GM18861 (cell line): ENCODE measurements around the gene RNLS.

ENCODE experiments used
- ATAC-seq: cut with Tn5 transposase; IDR thresholded peaks from one replicate; pipeline ENCODE4 v1.9.1; 2021; ENCODE audit not compliant: unreplicated experiment

The RNLS gene

DNA sequence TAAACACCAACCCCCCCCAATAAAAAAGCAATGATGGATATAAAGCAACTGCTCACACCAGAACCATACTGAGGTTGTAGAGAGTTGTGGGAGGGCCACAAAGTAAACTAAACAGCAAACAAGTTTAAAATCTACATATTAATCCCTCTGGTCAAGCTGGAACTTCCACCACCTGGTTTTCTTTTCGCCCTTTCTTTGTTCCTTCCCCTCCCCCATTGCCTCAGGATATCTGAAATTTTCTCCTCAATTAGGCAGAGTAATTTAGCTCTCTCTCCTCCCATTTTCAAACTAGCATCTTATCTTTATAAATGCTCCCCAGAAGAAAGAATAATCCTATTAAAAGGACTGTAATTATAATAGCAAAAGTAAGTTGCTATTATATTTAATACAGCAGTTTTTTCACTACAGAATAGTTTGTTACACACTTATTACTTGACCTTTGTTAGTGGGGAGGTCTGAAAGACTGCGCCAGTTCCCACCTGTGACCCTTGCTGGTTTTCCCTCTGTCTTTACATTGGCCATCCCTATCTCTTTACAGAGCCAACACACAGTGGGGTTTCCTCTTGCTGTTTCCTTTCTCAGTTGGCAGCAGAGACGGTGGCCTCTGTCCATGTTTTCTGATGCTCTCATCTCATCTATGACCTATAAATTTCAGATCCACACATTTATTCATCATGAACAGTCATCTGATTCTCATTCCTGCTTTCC lies 235.4 kb downstream of the RNLS start:
- no peak for ATAC-seq

DNA sequence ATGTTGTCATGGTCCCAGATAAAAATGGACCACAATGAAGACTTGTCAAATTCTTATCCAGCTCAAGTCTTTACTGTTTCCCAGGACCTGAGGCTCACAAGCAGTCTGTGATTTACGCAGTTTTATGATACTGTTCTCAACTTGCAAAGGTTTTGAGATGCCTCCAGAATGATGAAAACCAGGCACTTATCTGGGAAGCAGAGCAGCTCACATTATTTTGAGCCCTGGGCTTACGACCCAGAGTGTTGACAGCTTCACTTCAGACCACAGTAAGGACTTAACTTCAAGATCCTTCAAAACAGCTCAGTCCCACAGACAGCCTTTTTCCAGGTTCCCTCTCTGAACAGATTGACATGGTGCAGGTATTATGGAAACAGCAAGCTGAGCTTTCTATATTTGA lies 236.1 kb downstream of the RNLS start:
- ATAC-seq = no peak

DNA sequence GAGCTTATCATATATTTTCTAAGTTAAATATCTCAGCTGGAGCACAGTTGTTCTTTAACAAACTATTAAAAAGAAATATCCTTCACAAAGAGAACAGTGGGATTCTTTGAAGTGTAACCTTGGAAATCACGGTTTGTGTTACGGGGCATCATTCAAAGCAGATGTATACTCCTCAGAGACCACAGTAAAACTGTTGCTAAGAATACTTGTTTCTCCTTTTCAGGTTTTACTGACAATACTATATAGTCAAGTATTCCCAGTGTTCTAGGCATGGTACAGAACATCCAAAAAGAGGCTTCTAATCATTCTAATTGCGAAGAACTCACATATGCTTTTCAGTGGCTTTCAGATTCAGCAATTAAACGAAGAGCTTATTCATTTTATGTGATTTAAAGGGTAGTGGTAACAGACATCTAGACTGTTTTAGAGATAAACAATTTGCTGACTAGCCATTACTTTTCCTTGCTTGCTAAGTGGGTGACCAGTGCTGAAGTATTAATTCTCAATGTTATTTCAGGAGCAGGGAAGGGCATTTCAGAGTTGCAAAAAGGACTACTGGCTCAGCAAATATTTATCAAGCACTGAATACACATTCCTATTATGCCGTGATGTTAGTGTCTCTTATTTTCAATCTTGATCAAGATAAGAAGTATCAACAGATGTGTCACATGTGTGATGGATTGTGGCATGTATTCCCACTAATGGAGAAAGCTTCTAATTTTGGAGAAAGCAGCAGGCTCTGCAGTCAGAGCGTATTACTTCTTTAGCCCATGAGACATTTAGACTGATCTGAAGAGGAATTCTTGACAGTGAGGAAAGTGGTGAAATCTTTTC lies 236.8 kb downstream of the RNLS start:
- no peak for ATAC-seq

- ATAC-seq = no peak
Measured at GRCh38 chr10:88343761-88344484, 239.2 kb downstream of the RNLS start.

- ATAC-seq = no peak
Measured at GRCh38 chr10:88342733-88343310, 240.3 kb downstream of the RNLS start.

DNA sequence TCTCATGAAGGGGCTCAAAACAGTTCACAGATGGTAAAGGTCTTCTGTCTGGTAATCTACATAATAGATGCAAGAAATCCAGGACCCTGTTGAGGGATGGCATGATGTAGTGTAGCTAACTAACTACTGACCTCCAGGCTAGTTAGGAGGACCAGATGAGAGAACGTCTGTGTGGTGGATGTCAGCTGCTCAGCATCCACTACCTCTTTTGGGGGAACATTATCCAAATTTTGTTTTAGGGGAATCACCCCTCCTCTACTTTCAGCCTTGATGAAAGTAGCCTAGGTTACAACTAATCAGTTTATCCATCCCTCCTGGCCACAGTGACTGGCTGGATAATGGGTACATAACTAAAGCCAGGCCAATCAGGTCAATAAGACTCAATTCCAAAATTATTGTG lies 246.0 kb downstream of the RNLS start:
- ATAC-seq = no peak

GRCh38 chr10:88336334-88336733 lies 246.8 kb downstream of the RNLS start:
- ATAC-seq = no peak

GRCh38 chr10:88333248-88333630 lies 249.9 kb downstream of the RNLS start:
- ATAC-seq = no peak

DNA sequence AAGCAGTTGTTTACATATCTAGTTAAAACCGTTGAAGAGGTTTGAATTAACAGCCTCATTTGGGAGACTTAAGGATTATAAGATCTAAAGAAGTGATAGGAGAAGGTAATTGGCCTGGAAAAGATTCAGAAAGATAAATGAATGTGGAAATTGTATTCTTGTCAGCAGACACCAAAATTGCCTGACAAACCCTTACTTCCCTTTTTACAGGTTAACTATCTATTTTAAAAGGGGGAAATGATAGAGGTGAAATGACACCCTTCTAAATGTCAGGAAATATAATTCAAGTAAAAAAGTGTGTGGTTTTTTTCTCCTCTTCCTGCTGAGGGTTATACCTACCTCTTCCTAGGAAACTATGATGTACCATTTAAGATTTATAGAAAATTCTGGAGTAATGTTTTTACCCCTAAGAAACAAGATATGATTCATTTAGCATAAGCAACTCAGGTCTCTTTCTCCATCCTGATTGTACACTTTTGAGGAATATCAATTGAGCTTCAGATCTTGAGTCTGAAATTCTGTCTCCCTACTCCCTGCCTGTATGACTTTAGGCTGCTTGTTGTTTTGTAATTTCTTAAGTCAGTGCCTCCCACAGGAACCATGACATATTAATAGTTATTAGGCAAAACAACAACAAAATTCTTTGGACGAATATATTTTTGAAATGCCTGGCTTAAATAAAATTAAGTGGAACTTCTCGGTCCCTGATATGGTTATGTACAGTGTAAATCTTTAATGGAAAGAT lies 250.4 kb downstream of the RNLS start:
- no peak for ATAC-seq

DNA sequence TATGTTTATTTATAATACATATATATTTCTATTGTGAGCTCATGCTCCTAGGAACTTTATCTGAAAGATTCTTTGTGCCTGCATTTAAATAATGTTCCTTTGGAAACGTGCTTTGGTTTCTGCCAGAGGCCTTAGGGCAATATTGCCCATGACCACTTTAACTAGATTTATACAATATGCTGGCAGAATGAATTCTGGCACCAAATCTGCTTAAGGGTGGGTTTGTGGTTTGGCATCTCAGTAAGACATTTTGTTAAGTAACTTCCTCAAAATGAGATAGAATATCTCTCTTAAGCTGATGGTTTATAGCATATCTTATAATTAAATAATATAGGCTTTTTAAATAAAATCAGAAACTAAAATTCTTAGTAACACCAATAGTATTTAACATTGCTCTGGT lies 252.9 kb downstream of the RNLS start:
- no peak for ATAC-seq

DNA sequence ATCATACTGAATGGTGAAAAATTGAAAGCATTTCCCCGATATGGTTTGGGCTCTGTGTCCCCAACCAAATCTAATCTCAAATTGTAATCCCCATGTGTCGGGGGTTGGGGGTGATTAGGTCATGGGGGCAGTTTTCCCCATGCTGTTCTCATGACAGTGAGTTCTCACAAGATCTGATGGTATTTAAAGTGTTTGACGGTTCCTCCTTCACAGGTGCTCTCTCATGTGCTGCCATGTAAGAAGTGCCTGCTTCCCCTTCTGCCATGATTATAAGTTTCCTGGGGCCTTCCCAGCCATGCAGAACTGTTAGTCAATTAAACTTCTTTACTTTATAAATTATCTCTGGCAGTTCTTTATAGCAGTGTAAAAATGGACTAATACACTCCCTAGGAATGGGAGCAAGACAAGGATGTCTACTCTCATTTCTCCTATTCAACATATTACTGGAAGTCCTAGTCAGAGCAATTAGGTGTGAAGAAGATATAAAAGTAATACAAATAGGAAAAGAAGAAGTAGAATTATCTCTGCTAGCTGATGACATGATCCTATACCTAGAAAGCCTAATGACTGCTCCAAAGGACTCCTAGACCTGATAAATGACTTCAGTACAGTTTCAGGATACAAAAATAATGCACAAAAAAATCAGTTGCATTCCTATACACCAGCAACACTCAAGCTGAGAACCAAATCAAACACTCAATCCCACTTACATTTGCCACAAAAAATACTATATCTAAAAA lies 260.6 kb downstream of the RNLS start:
- ATAC-seq = no peak

DNA sequence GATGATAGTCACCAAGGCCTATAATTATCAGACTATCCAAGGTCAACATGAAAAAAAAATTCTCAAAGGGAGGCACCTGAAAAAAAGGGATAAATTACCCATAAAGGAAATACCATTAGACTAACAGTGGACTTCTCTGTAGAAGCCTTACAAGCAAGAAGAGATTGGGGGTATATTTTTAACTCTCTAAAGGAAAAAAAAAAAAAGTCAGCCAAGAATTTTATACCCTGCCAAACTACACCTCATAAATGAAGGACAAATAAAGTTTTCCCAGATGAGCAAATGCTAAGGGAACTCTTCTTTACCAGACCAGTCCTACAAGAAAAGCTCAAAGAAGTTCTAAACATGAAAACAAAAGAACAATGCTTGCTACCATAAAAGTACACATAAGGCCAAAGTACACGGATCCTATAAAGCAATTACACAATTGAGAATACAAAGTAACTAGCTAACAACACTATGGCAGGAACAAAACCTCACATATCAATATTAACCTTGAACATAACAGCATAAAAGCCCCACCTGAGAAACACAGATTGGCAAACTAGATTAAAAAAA lies 263.1 kb downstream of the RNLS start:
- ATAC-seq = no peak

- no peak for ATAC-seq
Measured at GRCh38 chr10:88318803-88319202, 264.3 kb downstream of the RNLS start.

GRCh38 chr10:88317099-88317498 lies 266.0 kb downstream of the RNLS start:
- no peak for ATAC-seq

GRCh38 chr10:88316292-88316861 lies 266.7 kb downstream of the RNLS start:
- ATAC-seq = no peak

- ATAC-seq = no peak
Measured at GRCh38 chr10:88315755-88316154, 267.4 kb downstream of the RNLS start.

DNA sequence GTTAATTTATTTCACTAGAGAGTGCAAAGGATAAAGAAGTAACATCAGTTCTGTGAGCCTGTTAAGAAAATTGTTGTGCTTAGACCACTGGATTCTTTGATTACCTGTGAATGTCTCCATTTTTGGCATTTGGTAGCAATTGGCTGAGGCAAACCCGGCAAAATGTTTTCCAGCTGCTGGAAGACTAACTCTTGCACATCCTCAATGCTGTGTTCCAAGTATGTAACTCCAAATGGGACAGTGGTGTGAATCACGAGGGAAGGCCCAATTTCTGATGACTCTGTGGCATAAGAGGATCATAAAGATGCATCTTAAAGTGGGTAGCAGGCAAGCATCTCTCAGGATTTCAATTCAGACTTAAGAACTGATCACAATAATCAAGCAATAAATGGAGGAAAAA lies 268.8 kb downstream of the RNLS start:
- no peak for ATAC-seq

DNA sequence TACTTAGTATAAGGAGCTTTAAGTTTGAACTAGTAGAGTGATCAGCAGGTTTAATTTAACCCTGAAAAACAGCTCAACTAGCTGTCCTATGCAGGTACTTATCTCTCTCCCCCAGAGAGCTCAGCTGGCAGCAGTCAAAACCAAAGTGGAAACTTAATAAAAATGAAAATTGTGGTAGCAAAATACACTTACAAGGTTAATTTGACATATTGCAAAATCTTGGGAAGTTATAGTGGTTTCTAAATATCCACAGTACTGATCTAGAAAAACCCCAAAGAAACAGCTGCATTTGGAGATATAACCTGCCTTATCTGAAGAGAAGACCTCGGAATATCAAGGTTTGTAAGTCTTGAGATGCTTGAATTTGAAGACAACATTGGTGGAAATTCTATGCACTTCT lies 269.2 kb downstream of the RNLS start:
- no peak for ATAC-seq

DNA sequence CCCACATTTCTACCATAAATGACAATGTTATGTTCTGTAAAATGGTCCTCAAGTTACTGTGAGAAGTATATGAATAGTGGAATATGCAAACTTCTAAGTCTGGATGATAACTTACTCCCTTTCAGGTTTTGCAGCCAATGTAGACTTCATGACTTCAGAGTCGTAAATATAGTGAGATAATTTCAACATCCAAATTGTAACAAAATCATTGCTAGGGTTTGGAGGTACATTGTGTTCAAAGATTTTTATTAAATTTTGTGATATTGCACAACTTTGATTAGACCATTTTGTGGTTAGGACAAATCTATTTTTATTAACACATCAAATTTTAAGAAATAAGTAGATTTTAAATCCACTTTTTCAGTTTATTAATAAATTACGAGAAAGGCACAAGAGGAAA lies 270.3 kb downstream of the RNLS start:
- ATAC-seq = no peak

DNA sequence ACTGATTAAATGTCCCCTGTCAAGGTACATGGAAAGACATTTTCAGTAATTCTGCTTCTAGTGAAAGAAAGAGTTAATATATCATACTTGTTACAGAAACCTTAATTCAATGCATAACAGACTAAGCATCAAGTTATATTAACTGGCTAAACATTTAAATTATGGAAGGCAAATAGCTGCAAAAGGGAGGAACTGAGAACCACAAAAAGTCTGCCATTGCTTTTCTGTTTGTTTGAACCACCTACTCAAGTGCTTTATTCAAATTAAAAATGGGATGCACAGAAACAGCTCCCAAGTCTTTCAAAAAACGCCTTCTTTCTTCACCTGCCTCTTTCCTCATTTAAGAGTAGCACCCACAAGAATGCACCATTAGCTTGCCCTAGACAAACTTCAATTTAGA lies 271.9 kb downstream of the RNLS start:
- ATAC-seq = no peak
